Measurements from ENCODE around the gene IL7R.

- TF ChIP-seq, protein P1, sequence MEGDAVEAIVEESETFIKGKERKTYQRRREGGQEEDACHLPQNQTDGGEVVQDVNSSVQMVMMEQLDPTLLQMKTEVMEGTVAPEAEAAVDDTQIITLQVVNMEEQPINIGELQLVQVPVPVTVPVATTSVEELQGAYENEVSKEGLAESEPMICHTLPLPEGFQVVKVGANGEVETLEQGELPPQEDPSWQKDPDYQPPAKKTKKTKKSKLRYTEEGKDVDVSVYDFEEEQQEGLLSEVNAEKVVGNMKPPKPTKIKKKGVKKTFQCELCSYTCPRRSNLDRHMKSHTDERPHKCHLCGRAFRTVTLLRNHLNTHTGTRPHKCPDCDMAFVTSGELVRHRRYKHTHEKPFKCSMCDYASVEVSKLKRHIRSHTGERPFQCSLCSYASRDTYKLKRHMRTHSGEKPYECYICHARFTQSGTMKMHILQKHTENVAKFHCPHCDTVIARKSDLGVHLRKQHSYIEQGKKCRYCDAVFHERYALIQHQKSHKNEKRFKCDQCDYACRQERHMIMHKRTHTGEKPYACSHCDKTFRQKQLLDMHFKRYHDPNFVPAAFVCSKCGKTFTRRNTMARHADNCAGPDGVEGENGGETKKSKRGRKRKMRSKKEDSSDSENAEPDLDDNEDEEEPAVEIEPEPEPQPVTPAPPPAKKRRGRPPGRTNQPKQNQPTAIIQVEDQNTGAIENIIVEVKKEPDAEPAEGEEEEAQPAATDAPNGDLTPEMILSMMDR (IDR thresholded peaks at IDR 0.05): no peak
- TF ChIP-seq POLR2A (IDR thresholded peaks at IDR 0.05): no peak
Observed at GRCh38 chr5:35881758-35882157, 25.1 kb downstream of the IL7R start.

All from esophagus squamous epithelium (tissue), 4 donors.